Osteoblast (primary cell): ENCODE data around the gene NPC1. TPM values are rescaled to one million over a fixed set of nuclear protein-coding genes. Genes with fewer than 3 reads are reported as not detected.

Source experiments
- DNase-seq: peaks from one replicate; pipeline ENCODE4 v3.0.0; 2011; ENCODE audit warnings: low spot score, mixed read lengths; ENCODE audit not compliant: insufficient read length; ENCODE audit errors: missing footprints
- H2AFZ ChIP-seq: 2 replicates; pipeline ENCODE4 v1.6.0; 2011; ENCODE audit warnings: mild to moderate bottlenecking, low read length
- H3K27ac ChIP-seq: 2 replicates; pipeline ENCODE4 v1.5.1; 2011; ENCODE audit warnings: mild to moderate bottlenecking, low read depth, low read length, moderate library complexity
- H3K27me3 ChIP-seq: 2 replicates; pipeline ENCODE4 v1.6.0; 2012; ENCODE audit warnings: mild to moderate bottlenecking, control low read depth, inconsistent platforms, low read length, moderate library complexity; ENCODE audit not compliant: insufficient read depth
- H3K36me3 ChIP-seq: 2 replicates; pipeline ENCODE4 v1.5.1; 2011; ENCODE audit warnings: mild to moderate bottlenecking, low read length, control low read depth, moderate library complexity; ENCODE audit not compliant: insufficient read depth
- H3K4me1 ChIP-seq: 2 replicates; pipeline ENCODE4 v1.5.1; 2011; ENCODE audit warnings: mild to moderate bottlenecking, low read length, control low read depth, moderate library complexity; ENCODE audit not compliant: insufficient read depth
- H3K4me2 ChIP-seq: 2 replicates; pipeline ENCODE4 v1.6.0; 2011; ENCODE audit warnings: mild to moderate bottlenecking, low read length; ENCODE audit not compliant: insufficient read depth
- H3K4me3 ChIP-seq: fragments of 200-600 bp; sonication (generic); 3 replicates; pipeline ENCODE4 v1.5.1; 2012; ENCODE audit warnings: mild to moderate bottlenecking, low read length, inconsistent platforms; ENCODE audit not compliant: insufficient read depth
- H3K79me2 ChIP-seq: 2 replicates; pipeline ENCODE4 v1.6.0; 2012; ENCODE audit warnings: mild to moderate bottlenecking, low read length, control low read depth, inconsistent platforms; ENCODE audit not compliant: insufficient read depth
- H3K9me3 ChIP-seq: 2 replicates; pipeline ENCODE4 v1.5.1; 2011; ENCODE audit warnings: low read depth, low read length, control low read depth
- H4K20me1 ChIP-seq: 2 replicates; pipeline ENCODE4 v1.6.0; 2012; ENCODE audit warnings: mild to moderate bottlenecking, low read length, control low read depth; ENCODE audit not compliant: insufficient read depth
- CTCF ChIP-seq: IDR thresholded peaks from 2 replicates; pipeline ENCODE4 v1.5.1; 2011; ENCODE audit warnings: mild to moderate bottlenecking, low read depth, low read length, moderate library complexity; ENCODE audit errors: extremely low read depth
- total RNA-seq: library from RNA; depleted of rRNA; stranded (reverse); fragments of >200 nt; gene quantifications from 2 replicates; pipeline ENCODE4 v1.2.3, GENCODE V29; 2012

NPC1 gene
- total RNA-seq, 1 donor, result 136 TPM

GRCh38 chr18:23585897-23586248, 433 bp downstream of the NPC1 start:
- Histone ChIP-seq H3K4me1 (peaks cover 51% of the 10 kb centered on the region), H3K4me2 (peak overlapping the region; percentile 97), H3K27ac (peak overlapping the region; percentile 96), H3K9me3 (no peaks in the 10 kb centered on the region), H3K27me3 (no peaks in the 10 kb centered on the region), H4K20me1 (peaks cover 21% of the 10 kb centered on the region), H3K4me3 (peak overlapping the region; percentile 81), H3K36me3 (no peaks in the 10 kb centered on the region), H2AFZ (peak overlapping the region; percentile 67), H3K79me2 (peaks cover 53% of the 10 kb centered on the region)
- no peak for TF ChIP-seq CTCF
- DNase-seq, result peak; percentile 71

- H3K4me3 ChIP-seq, result peak overlapping the region; percentile 81
- peak; percentile 23 for DNase-seq
- peak overlapping the region; percentile 67 for H2AFZ ChIP-seq
- H3K36me3 ChIP-seq, result no peaks in the 10 kb centered on the region
- H3K27ac ChIP-seq, result peak overlapping the region; percentile 96
- no peaks in the 10 kb centered on the region for H3K27me3 ChIP-seq
- peaks cover 26% of the 10 kb centered on the region for H4K20me1 ChIP-seq
- peaks cover 59% of the 10 kb centered on the region for H3K79me2 ChIP-seq
- H3K4me1 ChIP-seq, result peaks cover 57% of the 10 kb centered on the region
- TF ChIP-seq CTCF, result no peak
- peak overlapping the region; percentile 97 for H3K4me2 ChIP-seq
- no peaks in the 10 kb centered on the region for H3K9me3 ChIP-seq
These were observed 1.1 kb downstream of the NPC1 start for GRCh38 chr18:23585007-23585871.

- H3K27me3 ChIP-seq, result no peaks in the 10 kb centered on the region
- no peak overlapping the region for H2AFZ ChIP-seq
- H3K79me2 ChIP-seq, result peaks cover 68% of the 10 kb centered on the region
- H3K27ac ChIP-seq, result no peak overlapping the region
- H3K4me1 ChIP-seq, result peaks cover 64% of the 10 kb centered on the region
- H4K20me1 ChIP-seq, result peaks cover 33% of the 10 kb centered on the region
- no peaks in the 10 kb centered on the region for H3K36me3 ChIP-seq
- peak overlapping the region; percentile 81 for H3K4me3 ChIP-seq
- DNase-seq, result no peak
- no peaks in the 10 kb centered on the region for H3K9me3 ChIP-seq
- no peak for TF ChIP-seq CTCF
- peak overlapping the region; percentile 97 for H3K4me2 ChIP-seq
These were observed 2.0 kb downstream of the NPC1 start for GRCh38 chr18:23584019-23584983.
